GM21717 (cell line): ENCODE results near the gene FBLN2.

Experiments used
- ATAC-seq: cut with Tn5 transposase; IDR thresholded peaks from one replicate; pipeline ENCODE4 v1.9.1; 2021; ENCODE audit warnings: mild to moderate bottlenecking, moderate library complexity; ENCODE audit not compliant: unreplicated experiment

The FBLN2 gene

DNA sequence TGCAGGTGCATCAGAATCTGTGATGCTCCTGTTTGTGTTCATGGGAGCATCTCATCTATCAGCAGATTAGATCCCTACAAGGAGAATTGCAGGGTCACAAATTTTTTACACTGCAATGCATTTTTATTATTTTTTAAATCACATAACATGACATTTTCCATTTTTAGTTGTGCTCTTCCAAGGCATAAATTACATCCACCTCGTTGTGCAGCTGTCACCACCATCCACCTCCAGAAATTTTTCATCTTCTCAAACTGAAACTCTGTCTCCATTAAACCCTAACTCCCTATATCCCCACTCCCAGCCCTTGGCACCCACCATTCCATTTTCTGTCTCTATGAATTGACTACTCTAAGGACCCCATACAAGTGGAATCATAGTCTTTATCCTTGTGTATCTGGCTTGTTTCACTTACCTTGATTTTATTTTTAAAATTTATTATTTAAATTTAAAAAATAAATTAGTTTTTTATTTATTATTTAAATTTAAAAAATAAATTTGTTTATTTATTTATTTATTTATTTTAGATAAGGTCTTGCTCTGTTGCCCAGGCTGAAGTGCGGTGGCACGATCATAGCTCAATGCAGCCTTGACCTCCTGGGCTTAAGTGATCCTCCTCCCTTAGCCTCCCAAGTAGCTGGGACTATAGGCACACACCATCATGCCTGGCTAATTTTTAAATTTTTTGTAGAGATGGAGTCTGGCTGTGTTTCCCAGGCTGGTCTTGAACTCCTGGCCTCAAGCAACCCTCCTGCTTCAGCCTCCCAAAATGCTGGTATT is 47.7 kb downstream of the FBLN2 start:
- ATAC-seq, result no peak

DNA sequence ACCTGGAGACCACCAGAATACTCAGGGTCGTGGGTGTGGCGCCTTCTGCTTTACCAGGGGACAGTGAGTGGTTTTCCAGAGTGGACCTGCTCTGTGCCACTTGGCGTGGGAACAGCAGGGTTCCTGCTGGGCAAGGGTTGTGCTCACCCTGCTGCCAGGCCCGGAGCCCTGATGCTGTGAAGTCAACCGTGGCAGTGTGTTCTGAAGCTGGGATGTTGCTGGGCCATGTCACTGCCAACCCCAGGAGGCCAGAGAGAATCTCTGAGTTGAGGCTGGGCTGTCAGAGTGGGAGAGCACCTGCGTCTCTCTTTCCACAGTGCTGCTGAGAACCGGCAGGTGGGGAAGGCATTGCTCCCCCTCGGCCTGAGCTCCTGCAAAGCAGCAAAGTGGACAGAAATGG is 48.7 kb downstream of the FBLN2 start:
- no peak for ATAC-seq

DNA sequence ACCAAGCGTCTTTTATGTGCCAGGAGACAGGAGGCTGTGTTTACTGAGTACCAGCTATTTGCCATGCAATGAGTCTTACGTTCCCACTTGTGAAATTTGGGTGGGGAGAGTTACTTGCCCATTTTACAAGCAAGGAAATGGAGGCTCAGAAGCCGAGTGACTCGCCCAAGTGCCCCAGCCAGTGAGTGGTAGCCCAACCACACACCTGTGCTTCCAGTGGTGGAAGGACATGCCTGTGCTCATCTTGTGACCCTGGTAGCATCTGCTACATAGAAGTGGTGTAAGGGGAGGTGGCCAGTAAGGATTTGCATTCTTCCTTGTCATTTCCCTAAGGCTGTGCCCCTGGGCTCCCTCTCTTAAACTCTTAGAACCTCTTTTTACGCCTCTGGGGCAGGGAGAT is 49.3 kb downstream of the FBLN2 start:
- no peak for ATAC-seq

DNA sequence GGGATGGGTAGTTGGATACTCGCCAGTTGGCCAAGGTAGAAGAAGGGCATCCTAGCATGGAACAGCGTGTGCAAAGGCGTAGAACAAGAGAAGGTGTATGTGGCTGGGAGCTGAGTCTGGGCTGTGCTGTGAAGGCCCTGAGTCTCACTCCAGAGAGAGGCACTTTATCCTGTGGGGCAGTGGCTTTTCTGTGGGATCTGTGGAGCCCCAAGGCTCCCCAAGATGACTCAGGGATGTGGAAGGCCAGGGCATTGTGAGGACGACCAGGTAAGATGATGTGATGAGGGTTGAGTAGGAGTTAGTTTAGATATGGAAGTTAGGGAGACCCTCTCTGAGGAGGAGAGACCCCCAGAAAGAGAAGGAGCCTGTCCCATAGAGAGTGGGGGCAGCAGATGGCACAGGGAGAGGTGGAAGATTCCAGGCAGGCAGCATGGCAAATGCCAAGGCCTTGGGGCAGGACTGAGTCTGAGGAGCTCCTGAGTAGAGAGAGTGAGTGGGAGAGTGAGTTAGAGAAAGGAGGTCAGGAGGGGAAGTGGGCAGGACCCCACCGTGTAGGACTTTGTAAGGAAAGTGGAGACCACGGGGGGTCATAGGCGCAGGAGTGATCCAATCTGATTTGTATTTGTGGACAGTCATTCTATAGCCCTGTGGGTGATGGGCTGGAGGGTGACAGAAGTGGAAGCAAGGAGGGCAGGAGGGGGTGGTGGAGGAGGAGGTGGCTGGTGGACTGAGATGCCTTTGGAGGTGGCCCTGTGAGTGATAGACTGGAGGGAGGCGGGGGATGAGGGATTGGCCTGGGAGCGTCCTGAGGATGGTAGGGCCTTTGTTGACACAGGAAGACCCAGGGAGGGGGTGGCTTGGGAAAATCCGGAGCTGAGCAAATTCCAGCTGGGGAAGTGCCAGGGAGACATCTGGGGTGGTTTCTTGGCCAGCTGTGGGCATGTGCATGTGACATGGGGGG is 50.3 kb downstream of the FBLN2 start:
- no peak for ATAC-seq

DNA sequence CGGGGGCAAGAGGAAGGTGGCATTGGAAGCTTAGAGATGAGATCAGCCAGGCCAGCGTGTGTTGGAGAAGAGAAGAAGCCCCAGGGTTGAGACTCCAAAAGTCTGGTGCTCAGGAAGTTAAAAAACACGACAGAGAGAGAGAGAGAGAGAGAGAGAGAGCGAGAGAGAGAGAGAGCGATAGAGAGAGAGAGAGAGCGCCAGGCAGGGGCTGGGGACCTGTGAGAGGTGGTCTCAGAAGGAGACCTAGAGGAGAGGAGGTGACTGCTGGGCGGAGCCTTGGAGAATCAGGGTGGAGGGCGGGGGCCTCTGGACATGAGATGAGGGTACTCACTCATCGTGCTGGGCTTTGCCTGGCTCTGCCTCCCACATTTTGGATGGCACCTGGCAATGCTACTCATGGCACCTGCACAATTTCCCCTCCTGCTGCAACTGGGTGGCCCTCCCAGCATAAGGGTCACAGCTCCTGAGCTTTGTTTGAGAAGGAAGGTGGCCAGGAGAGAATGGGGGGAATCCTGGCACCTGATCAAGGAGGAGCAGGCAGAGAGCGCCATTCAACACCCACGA is 51.0 kb downstream of the FBLN2 start:
- no peak for ATAC-seq

DNA sequence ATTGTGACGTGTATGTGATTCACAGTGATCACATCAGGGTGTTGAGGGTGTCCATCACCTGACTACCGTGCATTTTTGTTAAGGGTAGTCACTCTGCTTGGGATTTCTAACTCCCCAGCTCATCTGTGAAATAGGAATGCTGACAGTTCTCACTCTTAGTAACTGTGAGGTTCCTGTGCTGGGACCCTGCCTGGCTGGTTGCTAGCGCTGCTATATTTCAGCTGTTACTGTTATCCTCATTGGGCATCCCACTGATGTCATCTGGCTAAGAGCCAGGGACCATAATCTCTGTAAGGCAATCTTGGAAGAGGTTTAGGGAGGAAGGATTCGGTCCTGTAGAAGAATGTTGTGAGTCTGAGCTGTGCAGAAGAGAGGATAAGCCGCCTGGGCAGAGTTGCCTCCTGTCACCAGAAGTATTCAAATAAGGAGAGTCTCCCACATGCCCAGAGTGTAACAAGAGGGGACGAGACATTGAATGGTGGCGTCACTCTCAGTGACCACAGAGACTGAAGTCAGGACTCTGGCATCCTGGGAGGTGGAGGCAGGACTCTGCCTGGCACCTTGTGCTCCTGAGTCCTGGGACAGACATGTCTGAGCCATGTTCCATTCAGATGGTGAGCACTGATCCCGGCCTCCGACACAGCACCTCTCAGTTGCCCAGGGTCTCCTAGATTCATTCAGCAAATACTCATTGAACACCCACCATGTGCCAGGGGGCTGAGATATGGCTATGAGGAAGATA is 52.2 kb downstream of the FBLN2 start:
- no peak for ATAC-seq

DNA sequence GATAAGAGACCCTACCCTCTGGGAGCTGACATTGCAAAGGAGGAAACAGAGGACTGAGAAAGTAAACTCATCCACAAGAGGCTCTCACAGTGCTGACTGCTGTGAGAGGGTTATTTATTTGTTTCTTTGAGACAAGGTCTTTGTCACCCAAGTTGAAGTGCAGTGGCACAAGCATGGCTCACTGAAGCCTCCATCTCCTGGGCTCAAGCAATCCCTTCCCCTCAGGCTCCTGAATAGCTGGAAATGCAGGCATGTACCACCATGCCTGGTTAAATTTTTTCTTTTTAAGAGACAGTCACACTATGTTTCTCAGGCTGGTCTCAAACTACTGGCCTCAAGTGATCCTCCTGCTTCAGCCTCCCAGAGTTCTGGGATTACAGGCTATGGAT is 52.8 kb downstream of the FBLN2 start:
- no peak for ATAC-seq

DNA sequence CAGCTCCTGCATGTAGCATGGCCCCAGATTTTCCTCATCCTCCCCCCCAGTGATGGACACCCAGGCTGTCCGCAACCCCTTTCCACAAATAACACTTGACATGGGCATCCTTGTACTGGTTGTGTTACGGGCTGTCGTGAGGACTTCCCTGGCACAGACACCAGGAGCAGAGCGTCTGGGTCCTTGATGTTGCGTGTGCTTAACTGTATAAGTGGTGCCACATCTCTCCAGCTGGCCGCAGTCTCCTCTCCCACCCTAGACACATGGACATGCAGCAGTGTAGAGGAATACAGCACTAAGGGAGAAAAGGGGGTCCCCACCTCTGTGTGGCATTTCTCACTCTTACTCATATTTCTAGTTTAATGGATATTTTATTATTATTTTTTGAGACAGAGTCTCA is 56.6 kb downstream of the FBLN2 start:
- no peak for ATAC-seq

DNA sequence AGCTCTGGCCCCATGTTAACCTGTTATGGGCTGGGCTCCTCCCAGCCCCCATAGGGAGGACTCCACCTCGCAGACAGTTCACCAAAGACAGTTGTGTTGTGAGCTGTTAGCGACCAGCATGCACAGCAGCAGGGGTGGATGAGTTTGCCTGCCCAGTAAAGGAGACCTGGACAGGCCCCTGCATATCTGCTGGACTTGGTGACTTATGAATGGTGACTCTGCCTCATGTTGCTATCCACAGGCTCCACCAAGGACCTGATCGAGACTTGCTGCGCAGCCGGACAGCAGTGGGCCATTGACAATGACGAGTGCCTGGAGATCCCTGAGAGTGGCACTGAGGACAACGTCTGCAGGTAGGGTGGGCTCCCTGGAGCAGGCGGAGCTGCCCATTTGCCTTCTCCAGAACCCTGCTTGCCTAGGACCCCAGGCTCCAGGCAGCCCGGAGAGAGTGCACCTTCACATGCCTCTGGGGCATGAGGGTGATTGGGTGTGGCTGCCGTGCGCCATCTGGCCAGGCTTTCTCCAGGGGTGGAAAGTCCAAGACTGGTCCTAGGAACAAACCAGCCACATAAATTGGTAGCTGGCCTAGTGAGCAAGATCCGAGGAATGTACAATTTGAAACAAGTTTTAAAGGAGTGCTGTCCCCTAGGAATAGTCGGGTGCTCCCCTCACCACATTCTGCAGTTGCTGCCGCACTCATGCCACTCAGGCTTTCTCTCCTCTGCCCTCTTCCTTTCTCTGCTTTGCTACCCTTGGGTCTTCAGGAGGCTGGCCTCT is 59.1 kb downstream of the FBLN2 start:
- no peak for ATAC-seq

DNA sequence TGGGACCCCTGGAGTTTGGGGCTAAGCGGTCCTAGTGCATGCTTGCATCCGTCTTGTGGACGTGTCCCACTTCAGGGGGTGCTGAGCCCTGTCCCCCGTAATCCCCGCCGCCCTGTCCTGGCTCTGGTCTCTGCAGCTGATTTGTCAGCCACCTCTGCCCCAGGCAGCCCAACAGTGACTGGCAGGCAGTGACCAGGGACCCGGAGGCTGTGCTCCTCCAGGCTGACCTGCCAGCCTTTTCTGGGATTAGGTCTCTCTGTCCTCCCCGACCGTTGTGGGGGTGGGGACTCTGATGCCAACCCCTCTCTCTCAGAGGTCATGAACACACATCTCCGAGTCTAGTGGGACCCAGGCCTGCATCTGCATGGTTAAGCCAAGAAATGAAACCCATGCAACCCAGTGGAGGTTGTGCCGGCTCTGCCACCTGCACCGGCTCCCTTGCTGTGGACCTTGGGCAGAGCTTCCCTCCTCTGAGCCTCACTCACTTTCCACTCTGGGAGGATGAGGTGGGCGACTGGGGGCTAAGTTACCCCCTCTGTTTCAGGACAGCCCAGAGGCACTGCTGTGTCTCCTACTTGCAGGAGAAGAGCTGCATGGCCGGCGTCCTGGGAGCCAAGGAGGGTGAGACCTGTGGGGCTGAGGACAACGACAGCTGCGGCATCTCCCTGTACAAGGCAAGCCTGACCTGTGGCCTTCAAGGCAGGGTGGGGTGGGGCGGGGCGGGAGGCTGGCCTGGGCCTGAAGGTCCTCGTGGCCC is 60.2 kb downstream of the FBLN2 start:
- ATAC-seq, result no peak

DNA sequence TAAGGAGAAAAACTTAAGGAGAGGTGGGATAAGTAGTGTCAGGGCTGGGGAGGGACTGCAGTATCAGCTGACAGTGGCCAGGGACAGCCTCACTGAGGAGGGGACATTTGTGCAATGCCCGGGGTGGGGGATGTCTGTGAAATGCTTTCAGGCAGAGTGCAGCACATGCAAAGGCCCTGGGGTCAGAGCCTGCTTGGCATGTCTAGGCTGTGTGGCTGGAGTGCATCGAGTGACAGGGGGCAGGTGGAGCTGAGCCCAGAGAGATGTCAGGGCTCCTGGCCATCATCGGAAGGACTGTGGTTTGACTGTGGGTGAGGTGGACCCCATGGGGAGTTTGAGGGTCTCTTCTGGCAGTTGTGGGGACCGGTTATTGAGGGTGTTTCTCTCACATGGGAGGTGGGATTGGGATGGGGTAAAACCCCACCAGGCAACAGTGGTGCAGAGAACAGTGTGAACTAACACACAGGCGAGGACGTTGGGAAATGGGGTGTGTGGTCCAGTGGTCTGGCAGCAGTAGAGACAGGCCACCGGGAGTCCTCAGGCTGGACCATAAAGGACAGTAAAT is 61.2 kb downstream of the FBLN2 start:
- no peak for ATAC-seq

DNA sequence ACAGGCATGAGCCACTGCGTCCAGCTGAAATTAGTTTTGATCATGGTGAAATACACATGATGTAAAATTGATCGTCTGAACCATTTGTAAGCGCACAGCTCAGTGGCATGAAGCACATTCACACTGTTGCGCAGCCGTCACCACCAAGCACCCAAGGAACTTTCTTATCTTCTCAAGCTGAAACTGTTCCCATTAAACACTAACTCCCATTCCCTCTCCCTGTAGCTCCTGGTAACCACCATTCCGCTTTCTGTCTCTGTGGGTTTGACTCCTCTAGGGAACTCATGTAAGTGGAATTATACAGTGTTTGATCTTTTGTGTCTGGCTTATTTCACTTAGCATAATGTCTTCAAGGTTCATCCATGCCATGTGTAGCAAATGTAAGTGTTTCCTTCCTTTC is 62.3 kb downstream of the FBLN2 start:
- no peak for ATAC-seq

DNA sequence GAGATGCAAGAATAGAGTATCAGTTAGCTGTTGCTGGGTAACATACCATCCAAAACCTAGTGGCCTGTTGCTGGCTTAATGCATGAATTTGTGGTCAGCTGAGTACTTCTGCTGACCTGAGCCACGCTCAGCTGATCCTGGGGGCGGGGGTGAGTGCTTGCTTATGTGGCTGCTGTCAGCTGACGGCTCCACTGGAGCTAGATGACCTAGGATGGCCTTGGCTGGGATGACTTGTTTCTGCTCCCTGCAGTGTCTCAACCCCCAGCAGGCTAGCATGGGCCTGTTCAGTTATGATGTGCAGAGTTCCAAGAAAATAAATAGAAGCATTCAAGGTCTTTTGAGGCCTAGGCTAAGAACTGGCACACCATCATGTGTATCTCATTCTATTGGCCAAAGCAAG is 63.9 kb downstream of the FBLN2 start:
- ATAC-seq, result no peak

DNA sequence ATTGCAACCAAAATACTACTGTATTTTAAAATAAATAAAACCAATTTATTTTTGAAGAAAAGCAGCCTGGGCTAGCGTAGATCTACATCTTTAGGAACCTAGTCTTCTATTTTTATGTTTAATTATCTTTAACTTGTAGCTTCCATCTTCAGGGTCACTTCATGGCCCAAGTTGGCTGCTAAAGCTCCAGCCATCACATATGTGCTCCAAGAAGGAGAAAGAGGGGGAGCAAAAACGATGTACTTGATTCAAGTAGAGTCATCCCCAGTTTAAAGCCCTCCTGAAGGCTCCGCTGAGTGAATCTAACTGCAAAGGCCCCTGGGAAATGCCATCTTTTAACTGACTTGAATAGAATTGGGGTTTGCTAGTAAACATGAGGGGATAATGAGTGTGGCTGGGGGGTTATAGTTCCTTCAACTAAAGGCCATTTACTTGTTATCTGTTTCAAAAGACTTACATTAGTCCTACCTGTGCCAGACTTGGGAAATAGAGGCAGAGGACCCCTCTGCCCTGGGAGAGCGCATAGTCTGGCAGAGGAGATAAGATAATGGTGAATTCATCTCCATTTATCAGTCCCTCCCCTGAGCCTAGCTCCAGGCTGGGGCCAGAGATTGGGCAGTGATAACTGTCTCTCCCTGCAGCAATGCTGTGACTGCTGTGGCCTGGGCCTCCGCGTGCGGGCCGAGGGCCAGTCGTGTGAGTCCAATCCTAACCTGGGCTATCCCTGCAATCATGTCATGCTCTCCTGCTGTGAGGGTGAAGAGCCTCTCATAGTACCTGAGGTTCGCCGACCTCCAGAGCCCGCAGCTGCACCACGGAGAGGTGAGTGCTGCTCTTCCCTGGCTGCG is 64.6 kb downstream of the FBLN2 start:
- ATAC-seq, result no peak

DNA sequence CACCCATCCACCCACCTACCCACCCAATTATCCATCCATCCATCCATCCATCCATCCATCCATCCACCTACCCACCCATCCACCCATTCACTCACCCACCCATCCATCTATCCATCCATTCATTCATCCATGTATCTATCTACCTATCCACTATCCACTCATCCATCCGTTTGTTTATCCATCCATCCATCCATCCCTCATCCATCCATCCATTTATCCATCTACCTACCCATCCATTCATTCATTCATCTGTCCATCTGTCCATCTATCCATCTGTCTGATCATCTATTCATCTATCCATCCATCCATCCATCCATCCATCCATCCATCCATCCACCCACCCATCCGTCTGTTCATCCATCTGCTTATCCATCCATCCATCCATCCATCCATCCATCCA is 65.7 kb downstream of the FBLN2 start:
- no peak for ATAC-seq

DNA sequence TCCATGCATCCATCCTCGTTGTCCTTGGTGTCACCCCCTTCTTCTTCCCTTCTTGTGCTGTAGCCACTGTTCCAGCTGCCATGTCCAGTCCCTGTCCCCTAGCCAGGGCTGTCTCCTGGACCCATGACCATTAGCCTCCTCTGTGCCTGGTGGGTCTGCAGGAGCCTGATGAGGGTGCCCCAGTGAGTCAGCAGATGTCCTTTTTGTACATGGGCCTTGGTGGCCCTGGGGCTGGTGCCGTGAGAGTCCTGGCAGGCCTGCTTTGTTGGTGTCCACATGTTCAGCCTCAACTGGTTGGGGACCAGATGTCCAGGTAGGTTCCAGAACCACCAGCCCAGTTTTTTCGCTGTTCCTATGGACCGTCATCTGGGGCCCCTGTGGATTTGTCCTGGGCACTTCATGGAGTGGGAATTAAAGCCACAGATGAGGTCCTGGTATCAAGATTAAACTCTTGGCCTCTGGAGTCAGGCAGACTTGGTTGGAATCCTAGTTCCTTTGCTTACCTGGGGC is 66.1 kb downstream of the FBLN2 start:
- no peak for ATAC-seq

DNA sequence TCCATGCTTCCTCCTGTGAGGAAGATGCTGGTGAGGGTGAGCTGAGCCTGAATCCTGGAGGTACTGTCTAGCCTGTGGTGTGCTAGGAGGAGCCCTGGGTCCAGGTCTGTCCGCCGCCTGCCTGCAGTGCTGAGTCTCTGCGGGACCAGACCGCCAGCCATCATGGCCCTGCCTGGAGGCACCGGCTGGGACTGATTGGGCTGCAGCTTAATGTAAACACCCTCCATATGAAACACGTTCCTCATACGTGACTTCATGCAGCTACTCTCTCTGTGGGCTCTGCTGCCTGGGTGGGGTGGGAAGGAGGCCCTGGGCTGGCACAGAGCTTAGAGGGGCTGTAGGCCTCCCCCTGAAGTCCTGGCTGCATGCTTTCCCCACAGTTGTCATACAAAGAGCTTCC is 67.4 kb downstream of the FBLN2 start:
- ATAC-seq, result no peak

DNA sequence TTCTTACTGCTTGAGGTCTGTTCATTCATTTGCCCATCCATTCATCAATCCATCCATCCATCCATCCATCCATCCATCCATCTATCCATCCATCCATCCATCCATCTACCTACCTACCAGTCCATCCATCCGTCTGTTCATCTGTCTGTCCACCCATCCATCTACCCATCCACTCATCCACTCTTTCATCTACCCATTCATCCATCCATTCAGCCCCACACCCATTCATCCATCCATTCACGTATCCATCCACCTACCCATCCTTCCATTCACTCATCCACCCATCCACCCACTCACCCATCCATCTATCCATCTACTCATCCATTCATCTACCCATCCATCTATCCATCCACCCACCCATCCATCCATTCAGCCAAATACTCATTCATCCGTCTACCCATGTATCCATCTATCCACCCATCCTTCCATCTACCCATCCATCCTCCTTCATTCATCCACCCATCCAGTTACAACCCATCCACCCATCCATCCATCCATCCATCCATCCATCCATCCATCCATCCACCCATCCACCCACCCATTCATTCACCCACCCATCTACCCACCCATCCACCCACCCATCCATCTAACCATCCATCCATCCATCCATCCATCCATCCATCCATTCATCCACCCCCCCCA is 68.3 kb downstream of the FBLN2 start:
- no peak for ATAC-seq
